ENCODE results near the gene TPRX2. TPM values are rescaled to one million over a fixed set of nuclear protein-coding genes. Genes with fewer than 3 reads are reported as not detected.

Gene TPRX2
- total RNA-seq, 1 donor from 2014 or later, result not detected

Other genes with a start within 250 kb of the TPRX2 start
- 327 TPM for gene EHD2, start 145.8 kb upstream of the TPRX2 start, total RNA-seq
- 194 TPM for gene NOP53, start 113.7 kb upstream of the TPRX2 start, total RNA-seq
- gene SELENOW, start 80.5 kb upstream of the TPRX2 start, total RNA-seq, result 232 TPM
- gene TPRX1, start 54.7 kb upstream of the TPRX2 start, total RNA-seq, result not detected
- gene CRX, start 37.3 kb upstream of the TPRX2 start, total RNA-seq, result not detected
- not detected for gene SULT2A1, start 27.1 kb downstream of the TPRX2 start, total RNA-seq
- gene BSPH1, start 132.9 kb downstream of the TPRX2 start, total RNA-seq, result not detected
- not detected for gene ELSPBP1, start 135.4 kb downstream of the TPRX2 start, total RNA-seq
- not detected for gene CABP5, start 184.8 kb downstream of the TPRX2 start, total RNA-seq

All from mesenteric fat pad (tissue), 1 donor.